ENCODE measurements around the gene WNT8A. TPM values are rescaled to one million over a fixed set of nuclear protein-coding genes. Genes with fewer than 3 reads are reported as not detected.

WNT8A gene
- polyA plus RNA-seq, 3 donors, result not detected

DNA sequence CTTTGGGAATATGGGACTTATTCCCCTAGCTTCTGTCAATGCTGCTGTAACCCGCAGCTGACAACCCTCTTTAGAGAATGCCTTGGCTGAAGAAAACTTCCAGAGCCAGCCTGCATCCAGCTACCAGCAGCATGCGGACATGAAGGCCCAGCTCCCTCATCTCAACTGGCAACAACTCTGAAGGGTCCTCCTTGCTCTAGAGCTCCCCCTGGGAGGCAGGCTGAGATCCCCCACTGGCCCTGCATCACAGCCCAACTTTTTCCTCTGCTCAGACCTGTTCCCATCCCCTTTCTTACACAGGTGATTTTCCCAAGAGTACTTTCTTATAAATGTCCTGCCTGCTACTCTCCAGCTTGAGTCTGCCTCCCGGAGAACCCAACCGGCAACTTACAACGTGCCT, 18.7 kb upstream of the WNT8A start:
- Mint-ChIP-seq H3K4me3 (no peak overlapping the region), H3K4me1 (peaks cover 22% of the 10 kb centered on the region), H3K9me3 (peaks cover 0 to 2% (median 0%) of the 10 kb centered on the region in 7 donors), H3K27me3 (ENCODE audit: low read depth in 3 of 3) (peaks cover 0 to 9% (median 3%) of the 10 kb centered on the region in 3 donors), H3K27ac (no peak overlapping the region), H3K36me3 (no peaks in the 10 kb centered on the region)
- H2AFZ ChIP-seq (ENCODE audit: insufficient read depth, low read depth, low read length, poor library complexity, severe bottlenecking), result no peak overlapping the region
- H4K20me1 ChIP-seq (ENCODE audit: insufficient read depth, low read length), result no peaks in the 10 kb centered on the region
- no peak overlapping the region for H3K4me3 ChIP-seq (replicated peaks in 1 of 3; ENCODE audit: low read depth in 2 of 3, low read length in 3 of 3)
- peaks cover 10% of the 10 kb centered on the region in 2 donors for H3K4me1 ChIP-seq (ENCODE audit: control insufficient read depth in 1 of 2, insufficient read depth in 2 of 2, low read length in 2 of 2)
- no peak overlapping the region for H3K27ac ChIP-seq (ENCODE audit: low read depth in 1 of 2, low read length in 2 of 2)
- 96% methylated on average over 2 of the region's 5 CpGs for WGBS (ENCODE audit: insufficient coverage)
- no peaks in the 10 kb centered on the region for H3K79me2 ChIP-seq (ENCODE audit: insufficient read depth, low read length)
- H3K4me2 ChIP-seq (replicated peaks; ENCODE audit: extremely low read depth, low read length, poor library complexity, severe bottlenecking), result no peak overlapping the region
- no peaks in the 10 kb centered on the region for H3K36me3 ChIP-seq (replicated peaks in 1 of 2; ENCODE audit: control insufficient read depth in 1 of 2, insufficient read depth in 2 of 2, low read length in 2 of 2)
- H3K27me3 ChIP-seq (ENCODE audit: control insufficient read depth in 2 of 2, insufficient read depth in 2 of 2, low read length in 2 of 2), result no peaks in the 10 kb centered on the region
- TF ChIP-seq, protein P1, sequence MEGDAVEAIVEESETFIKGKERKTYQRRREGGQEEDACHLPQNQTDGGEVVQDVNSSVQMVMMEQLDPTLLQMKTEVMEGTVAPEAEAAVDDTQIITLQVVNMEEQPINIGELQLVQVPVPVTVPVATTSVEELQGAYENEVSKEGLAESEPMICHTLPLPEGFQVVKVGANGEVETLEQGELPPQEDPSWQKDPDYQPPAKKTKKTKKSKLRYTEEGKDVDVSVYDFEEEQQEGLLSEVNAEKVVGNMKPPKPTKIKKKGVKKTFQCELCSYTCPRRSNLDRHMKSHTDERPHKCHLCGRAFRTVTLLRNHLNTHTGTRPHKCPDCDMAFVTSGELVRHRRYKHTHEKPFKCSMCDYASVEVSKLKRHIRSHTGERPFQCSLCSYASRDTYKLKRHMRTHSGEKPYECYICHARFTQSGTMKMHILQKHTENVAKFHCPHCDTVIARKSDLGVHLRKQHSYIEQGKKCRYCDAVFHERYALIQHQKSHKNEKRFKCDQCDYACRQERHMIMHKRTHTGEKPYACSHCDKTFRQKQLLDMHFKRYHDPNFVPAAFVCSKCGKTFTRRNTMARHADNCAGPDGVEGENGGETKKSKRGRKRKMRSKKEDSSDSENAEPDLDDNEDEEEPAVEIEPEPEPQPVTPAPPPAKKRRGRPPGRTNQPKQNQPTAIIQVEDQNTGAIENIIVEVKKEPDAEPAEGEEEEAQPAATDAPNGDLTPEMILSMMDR (IDR thresholded peaks at IDR 0.05), result no peak
- H3K9ac ChIP-seq (ENCODE audit: insufficient read depth, low read length, poor library complexity, severe bottlenecking), result no peak overlapping the region
- intact Hi-C loops (cut with micrococcal nuclease), result loop anchor here in 1 of 2 donors (10.0 kb wide), 2 partner anchors 290 to 430 kb away; no protein-coding TSS in a partner anchor
- DNase-seq, result no peak
- no peaks in the 10 kb centered on the region for H3K9me3 ChIP-seq (replicated peaks in 1 of 2; ENCODE audit: control insufficient read depth in 1 of 2, insufficient read depth in 1 of 2, low read length in 2 of 2)

DNA sequence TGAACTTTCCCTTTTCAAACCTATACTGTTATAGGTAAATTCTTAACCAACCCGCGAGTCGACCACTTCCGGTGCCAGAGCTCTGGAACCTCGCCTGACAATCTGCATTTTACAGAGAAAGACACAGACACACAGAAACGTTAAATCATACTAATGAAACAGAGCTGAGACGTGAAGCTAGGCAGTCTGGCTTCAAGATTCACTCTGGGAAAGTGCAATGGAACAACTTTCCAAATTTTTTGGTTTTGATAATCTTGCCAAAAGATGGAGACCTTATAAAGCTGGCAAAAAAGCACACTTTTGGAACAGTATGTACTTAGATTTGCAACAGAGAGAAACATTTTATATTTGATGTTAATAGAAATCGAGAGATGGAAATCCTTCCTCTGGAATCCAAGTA, 15.9 kb upstream of the WNT8A start:
- H3K27me3 Mint-ChIP-seq (ENCODE audit: low read depth in 3 of 3), result peaks cover 2 to 7% (median 3%) of the 10 kb centered on the region in 3 donors
- no peak overlapping the region for H2AFZ ChIP-seq (ENCODE audit: insufficient read depth, low read depth, low read length, poor library complexity, severe bottlenecking)
- H3K4me1 Mint-ChIP-seq, result peaks cover 11% of the 10 kb centered on the region
- no peak overlapping the region for H3K4me2 ChIP-seq (replicated peaks; ENCODE audit: extremely low read depth, low read length, poor library complexity, severe bottlenecking)
- WGBS (ENCODE audit: insufficient coverage), result 91% methylated on average over 7 of the region's 8 CpGs
- H3K9me3 ChIP-seq (replicated peaks in 1 of 2; ENCODE audit: control insufficient read depth in 1 of 2, insufficient read depth in 1 of 2, low read length in 2 of 2), result no peaks in the 10 kb centered on the region
- intact Hi-C loops (cut with micrococcal nuclease), result loop anchor here in 1 of 2 donors (2.0 to 10.0 kb wide), 3 partner anchors 31 to 433 kb away; no protein-coding TSS in a partner anchor
- H3K4me3 Mint-ChIP-seq, result no peak overlapping the region
- H3K27ac ChIP-seq (ENCODE audit: low read depth in 1 of 2, low read length in 2 of 2), result no peak overlapping the region
- H3K36me3 ChIP-seq (replicated peaks in 1 of 2; ENCODE audit: control insufficient read depth in 1 of 2, insufficient read depth in 2 of 2, low read length in 2 of 2), result no peaks in the 10 kb centered on the region
- no peak overlapping the region for H3K9ac ChIP-seq (ENCODE audit: insufficient read depth, low read length, poor library complexity, severe bottlenecking)
- DNase-seq, result no peak
- H3K9me3 Mint-ChIP-seq, result peaks cover 0 to 2% (median 0%) of the 10 kb centered on the region in 7 donors
- H4K20me1 ChIP-seq (ENCODE audit: insufficient read depth, low read length), result no peaks in the 10 kb centered on the region
- H3K36me3 Mint-ChIP-seq, result no peaks in the 10 kb centered on the region
- TF ChIP-seq, protein P1 (IDR thresholded peaks at IDR 0.05), result no peak
- H3K4me1 ChIP-seq (ENCODE audit: control insufficient read depth in 1 of 2, insufficient read depth in 2 of 2, low read length in 2 of 2), result no peaks in the 10 kb centered on the region
- no peaks in the 10 kb centered on the region for H3K27me3 ChIP-seq (ENCODE audit: control insufficient read depth in 2 of 2, insufficient read depth in 2 of 2, low read length in 2 of 2)
- H3K4me3 ChIP-seq (replicated peaks in 1 of 3; ENCODE audit: low read depth in 2 of 3, low read length in 3 of 3), result no peak overlapping the region
- H3K79me2 ChIP-seq (ENCODE audit: insufficient read depth, low read length), result no peaks in the 10 kb centered on the region
- no peak overlapping the region for H3K27ac Mint-ChIP-seq
